Neural crest cell (in vitro differentiated cells): ENCODE results near the gene ITGAL. TPM values are rescaled to one million over a fixed set of nuclear protein-coding genes. Genes with fewer than 3 reads are reported as not detected.

ENCODE experiments used
- DNase-seq: peaks from one replicate; pipeline ENCODE4 v3.0.0; 2021; ENCODE audit warnings: low read depth, mixed read lengths, low spot score
- H3K27ac Mint-ChIP-seq: one replicate; pipeline ENCODE4 v1.8.0; 2021; ENCODE audit warnings: mild to moderate bottlenecking, mixed read lengths; ENCODE audit not compliant: unreplicated experiment
- H3K27me3 Mint-ChIP-seq: 2 replicates; pipeline ENCODE4 v1.8.0; 2021; ENCODE audit warnings: low read depth, mild to moderate bottlenecking, mixed read lengths
- H3K36me3 Mint-ChIP-seq: 2 replicates; pipeline ENCODE4 v1.8.0; 2021; ENCODE audit warnings: low read depth, mild to moderate bottlenecking, mixed read lengths
- H3K4me1 Mint-ChIP-seq: 2 replicates; pipeline ENCODE4 v1.8.0; 2021; ENCODE audit warnings: mixed read lengths
- H3K4me3 Mint-ChIP-seq: one replicate; pipeline ENCODE4 v1.8.0; 2021; ENCODE audit warnings: mild to moderate bottlenecking, mixed read lengths
- H3K9me3 Mint-ChIP-seq: 2 replicates; pipeline ENCODE4 v1.8.0; 2021; ENCODE audit warnings: mixed read lengths
- CTCF ChIP-seq: fragments of 200-600 bp; sonication (generic); conservative IDR thresholded peaks from 2 replicates; pipeline ENCODE4 v1.5.0; 2021; ENCODE audit warnings: antibody characterized with exemption, mild to moderate bottlenecking
- microRNA-seq: library from miRNA; unstranded; fragments of <30 nt; microRNA quantifications from one replicate; pipeline ENCODE4, GENCODE V29; 2020
- total RNA-seq: library from RNA; stranded (reverse); gene quantifications from 2 replicates; pipeline ENCODE4 v1.2.1, GENCODE V29; 2021

Gene ITGAL
- total RNA-seq, 1 donor from 2014 or later = not detected

- H3K9me3 Mint-ChIP-seq = no peaks in the 10 kb centered on the region
Measured at GRCh38 chr16:30569281-30569680, 96.7 kb downstream of the ITGAL start.

GRCh38 chr16:30569746-30570635 is 97.4 kb downstream of the ITGAL start:
- TF ChIP-seq CTCF = no peak
- Mint-ChIP-seq H3K27ac (no peak overlapping the region), H3K9me3 (no peaks in the 10 kb centered on the region), H3K4me1 (peaks cover 33% of the 10 kb centered on the region), H3K36me3 (no peaks in the 10 kb centered on the region), H3K4me3 (peak overlapping the region; percentile 96), H3K27me3 (no peaks in the 10 kb centered on the region)
- DNase-seq = no peak

More at GRCh38 chr16:30569281-30569680, 96.7 kb downstream of the ITGAL start:
- Mint-ChIP-seq H3K4me3 (no peak overlapping the region), H3K4me1 (peaks cover 29% of the 10 kb centered on the region), H3K27ac (no peak overlapping the region), H3K36me3 (no peaks in the 10 kb centered on the region), H3K27me3 (no peaks in the 10 kb centered on the region)
- no peak for DNase-seq
- TF ChIP-seq CTCF = no peak

GRCh38 chr16:30570636-30571444 is 98.3 kb downstream of the ITGAL start:
- H3K36me3 Mint-ChIP-seq = no peaks in the 10 kb centered on the region
- peaks cover 32% of the 10 kb centered on the region for H3K4me1 Mint-ChIP-seq
- peak overlapping the region; percentile 96 for H3K4me3 Mint-ChIP-seq
- H3K9me3 Mint-ChIP-seq = no peaks in the 10 kb centered on the region
- H3K27ac Mint-ChIP-seq = peak overlapping the region; percentile 96
- TF ChIP-seq CTCF = no peak
- no peaks in the 10 kb centered on the region for H3K27me3 Mint-ChIP-seq
- DNase-seq = peak; percentile 23

GRCh38 chr16:30571445-30572322 is 99.1 kb downstream of the ITGAL start, which contains the start of gene ZNF688:
TSS of gene ZNF688 (minus strand) at chr16:30571714. CDS start at chr16:30571629, 85 bp downstream.
- H3K36me3 Mint-ChIP-seq = no peaks in the 10 kb centered on the region
- no peaks in the 10 kb centered on the region for H3K27me3 Mint-ChIP-seq
- H3K27ac Mint-ChIP-seq = peak within 1 kb of the TSS; percentile 96
- DNase-seq = peak; percentile 81
- no peaks in the 10 kb centered on the region for H3K9me3 Mint-ChIP-seq
- peaks cover 25% of the 10 kb centered on the region for H3K4me1 Mint-ChIP-seq
- peak within 1 kb of the TSS; percentile 96 for H3K4me3 Mint-ChIP-seq
- TF ChIP-seq CTCF = no peak

Small RNAs within 50 kb of the gene (microRNA-seq; reads per million reads assigned to microRNA genes)
- not detected for gene MIR4518

Other genes with a start within 250 kb of the ITGAL start
- 11.2 and 15.4 TPM in 2 replicates for gene NPIPB13, start 224.3 kb upstream of the ITGAL start, total RNA-seq
- gene CD2BP2, start 117.4 kb upstream of the ITGAL start, total RNA-seq = 74.8 and 85.2 TPM in 2 replicates
- gene TBC1D10B, start 102.2 kb upstream of the ITGAL start, total RNA-seq = 39.7 and 45.6 TPM in 2 replicates
- not detected in 2 replicates for gene MYL11, start 97.9 kb upstream of the ITGAL start, total RNA-seq
- 2.3 and 2.9 TPM in 2 replicates for gene SEPTIN1, start 90.2 kb upstream of the ITGAL start, total RNA-seq
- 59.9 and 60.9 TPM in 2 replicates for gene ZNF48, start 77.3 kb upstream of the ITGAL start, total RNA-seq
- gene ZNF771, start 65.1 kb upstream of the ITGAL start, total RNA-seq = 17.5 and 18.9 TPM in 2 replicates
- gene DCTPP1, start 42.7 kb upstream of the ITGAL start, total RNA-seq = 91.6 and 94.3 TPM in 2 replicates
- 29.6 and 30.5 TPM in 2 replicates for gene SEPHS2, start 26.9 kb upstream of the ITGAL start, total RNA-seq
- 64.0 and 68.5 TPM in 2 replicates for gene ZNF768, start 53.8 kb downstream of the ITGAL start, total RNA-seq
- 10.5 and 11.3 TPM in 2 replicates for gene ZNF747, start 62.1 kb downstream of the ITGAL start, total RNA-seq
- gene ZNF764, start 85.6 kb downstream of the ITGAL start, total RNA-seq = 20.7 and 22.3 TPM in 2 replicates
- 13.4 and 14.3 TPM in 2 replicates for gene ZNF688, start 99.0 kb downstream of the ITGAL start, total RNA-seq
- 37.6 and 38.3 TPM in 2 replicates for gene ZNF785, start 113.0 kb downstream of the ITGAL start, total RNA-seq
- gene ZNF689, start 137.6 kb downstream of the ITGAL start, total RNA-seq = 23.0 and 23.2 TPM in 2 replicates
- gene PRR14, start 178.2 kb downstream of the ITGAL start, total RNA-seq = 62.8 and 67.0 TPM in 2 replicates
- gene FBRS, start 185.7 kb downstream of the ITGAL start, total RNA-seq = 63.6 and 67.1 TPM in 2 replicates
- gene SRCAP, start 226.4 kb downstream of the ITGAL start, total RNA-seq = 94.5 and 100.0 TPM in 2 replicates